CD4-positive, alpha-beta T cell treated with Interleukin-17A for 4 hours (primary cell): Measurements from ENCODE around the gene TLE5.

ENCODE experiments used
- DNase-seq: peaks from one replicate; pipeline ENCODE4 v3.0.0-alpha.2; 2020; ENCODE audit warnings: mixed read lengths

Gene TLE5, protein sequence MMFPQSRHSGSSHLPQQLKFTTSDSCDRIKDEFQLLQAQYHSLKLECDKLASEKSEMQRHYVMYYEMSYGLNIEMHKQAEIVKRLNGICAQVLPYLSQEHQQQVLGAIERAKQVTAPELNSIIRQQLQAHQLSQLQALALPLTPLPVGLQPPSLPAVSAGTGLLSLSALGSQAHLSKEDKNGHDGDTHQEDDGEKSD

DNA sequence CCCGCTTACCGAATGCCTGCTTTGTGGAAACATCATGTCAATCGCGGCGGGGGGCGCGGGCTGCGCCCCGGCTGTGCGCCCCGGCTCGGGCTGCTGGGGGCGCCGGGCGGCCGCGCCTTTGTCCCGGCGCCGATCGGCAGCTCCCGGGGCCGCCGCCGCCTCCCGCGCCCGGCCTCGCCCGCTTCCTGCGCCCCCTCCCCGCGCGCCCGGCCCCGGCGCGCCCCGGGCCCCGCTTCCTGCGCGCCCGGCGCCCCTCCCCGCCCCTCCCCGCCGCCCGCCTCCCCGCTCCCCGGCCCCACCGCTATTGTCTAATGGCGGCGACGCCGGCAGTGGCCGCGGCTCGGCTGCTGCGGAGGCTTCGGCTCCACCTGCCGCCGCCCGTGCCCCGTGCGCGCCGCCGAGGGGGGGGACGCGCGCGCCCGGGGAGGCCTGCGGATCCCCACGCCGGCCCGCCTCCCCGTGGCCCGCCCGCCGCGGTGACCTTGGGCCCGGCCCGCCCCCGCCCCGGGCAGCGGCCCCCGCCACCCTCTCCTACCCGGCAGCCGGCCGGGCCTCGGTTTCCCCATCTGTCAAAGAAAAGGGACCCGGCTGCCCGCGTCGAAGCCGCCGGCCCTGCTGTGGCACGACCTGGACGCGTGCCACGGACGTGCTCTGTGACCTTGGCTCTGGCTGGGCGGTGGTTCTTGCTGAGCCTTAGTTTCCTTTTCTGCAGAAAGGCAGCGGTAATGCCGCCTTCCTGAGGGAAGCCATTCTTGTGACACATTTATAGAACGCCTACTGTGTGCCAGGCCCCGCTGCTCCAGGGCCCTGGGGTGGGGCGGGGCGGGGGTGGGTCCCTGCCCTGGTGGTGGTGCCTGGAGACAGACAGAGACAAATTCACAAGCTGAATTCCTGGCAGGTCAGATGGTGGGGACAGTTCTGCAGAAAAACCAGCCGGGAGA, at the start of gene TLE5:
Gene TLE5 (minus strand): TSS at position 331 of the 941 bp plus-strand sequence. CDS start 295 bp downstream, at position 36.
- peak; percentile 87 for DNase-seq

GRCh38 chr19:3111586-3112247, 49.4 kb upstream of the TLE5 start:
- no peak for DNase-seq

- peak; percentile 14 for DNase-seq
Observed at GRCh38 chr19:3110126-3110825, 48.0 kb upstream of the TLE5 start.

GRCh38 chr19:3109491-3109890, 47.2 kb upstream of the TLE5 start:
- no peak for DNase-seq

DNA sequence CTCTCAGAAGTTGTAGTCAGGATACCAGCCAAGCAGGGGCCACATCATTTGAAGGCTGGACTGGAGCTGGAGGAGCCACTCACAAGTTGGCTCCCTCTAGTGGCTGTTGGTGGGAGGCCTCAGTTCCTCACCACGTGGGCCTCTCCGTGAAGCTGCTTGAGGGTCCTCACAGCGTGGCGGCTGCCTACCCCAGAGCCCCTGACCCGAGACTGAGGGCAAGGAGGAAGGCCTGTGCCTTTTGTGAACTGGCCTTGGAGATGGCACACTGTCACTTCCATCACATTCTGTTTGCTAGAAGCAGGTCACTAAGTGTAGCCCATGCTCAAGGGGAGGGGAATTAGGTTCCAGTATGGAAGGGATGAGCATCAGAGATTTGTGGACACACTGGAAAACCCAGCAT, 46.5 kb upstream of the TLE5 start:
- DNase-seq = peak; percentile 80

- DNase-seq = no peak
Observed at GRCh38 chr19:3107658-3108057, 45.4 kb upstream of the TLE5 start.

- no peak for DNase-seq
Observed at GRCh38 chr19:3106509-3107141, 44.3 kb upstream of the TLE5 start.

DNA sequence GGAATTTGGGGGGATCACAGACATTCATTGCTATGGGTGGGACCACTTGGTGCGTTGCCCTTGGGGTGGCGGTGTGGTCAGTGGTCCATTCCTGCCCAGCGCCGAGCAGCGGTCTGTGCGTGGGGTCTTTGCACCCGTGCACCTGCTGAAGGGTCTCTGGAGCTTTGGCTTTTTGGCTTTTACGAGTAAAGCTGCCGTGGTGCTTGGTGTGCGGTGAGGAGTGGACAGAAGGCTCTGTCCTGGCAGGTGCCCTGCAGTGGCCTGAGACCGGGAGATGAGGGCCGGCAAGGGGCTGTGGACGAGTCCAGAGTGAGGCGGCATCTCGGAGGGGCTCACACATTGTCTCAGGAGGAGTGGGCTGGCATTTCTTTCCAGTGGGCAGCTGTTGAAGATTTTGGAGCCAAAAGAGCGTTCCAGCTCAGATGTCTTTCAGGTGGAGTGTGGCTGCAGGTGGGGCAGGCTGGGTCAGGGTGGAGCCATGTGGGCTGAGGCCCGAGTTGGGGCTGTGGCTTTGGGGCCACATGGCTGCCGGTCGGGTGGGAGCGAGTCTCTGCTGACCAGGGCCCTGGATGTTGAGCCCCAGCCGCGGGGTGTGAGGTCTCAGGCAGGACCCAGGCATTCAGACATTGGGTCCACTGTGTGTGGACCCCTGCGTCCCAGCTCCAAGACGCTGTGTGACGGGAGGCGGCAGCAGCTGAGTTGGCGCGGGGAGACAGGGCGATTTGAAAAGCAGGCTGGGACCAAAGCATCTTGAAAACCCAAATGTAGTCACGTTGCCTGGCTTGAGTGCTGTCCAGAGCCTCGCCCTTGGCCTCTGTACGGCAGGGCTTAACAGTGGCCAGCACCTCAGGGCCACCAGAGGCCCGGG, 43.6 kb upstream of the TLE5 start:
- no peak for DNase-seq

GRCh38 chr19:3104708-3104983, 42.4 kb upstream of the TLE5 start:
- no peak for DNase-seq

DNA sequence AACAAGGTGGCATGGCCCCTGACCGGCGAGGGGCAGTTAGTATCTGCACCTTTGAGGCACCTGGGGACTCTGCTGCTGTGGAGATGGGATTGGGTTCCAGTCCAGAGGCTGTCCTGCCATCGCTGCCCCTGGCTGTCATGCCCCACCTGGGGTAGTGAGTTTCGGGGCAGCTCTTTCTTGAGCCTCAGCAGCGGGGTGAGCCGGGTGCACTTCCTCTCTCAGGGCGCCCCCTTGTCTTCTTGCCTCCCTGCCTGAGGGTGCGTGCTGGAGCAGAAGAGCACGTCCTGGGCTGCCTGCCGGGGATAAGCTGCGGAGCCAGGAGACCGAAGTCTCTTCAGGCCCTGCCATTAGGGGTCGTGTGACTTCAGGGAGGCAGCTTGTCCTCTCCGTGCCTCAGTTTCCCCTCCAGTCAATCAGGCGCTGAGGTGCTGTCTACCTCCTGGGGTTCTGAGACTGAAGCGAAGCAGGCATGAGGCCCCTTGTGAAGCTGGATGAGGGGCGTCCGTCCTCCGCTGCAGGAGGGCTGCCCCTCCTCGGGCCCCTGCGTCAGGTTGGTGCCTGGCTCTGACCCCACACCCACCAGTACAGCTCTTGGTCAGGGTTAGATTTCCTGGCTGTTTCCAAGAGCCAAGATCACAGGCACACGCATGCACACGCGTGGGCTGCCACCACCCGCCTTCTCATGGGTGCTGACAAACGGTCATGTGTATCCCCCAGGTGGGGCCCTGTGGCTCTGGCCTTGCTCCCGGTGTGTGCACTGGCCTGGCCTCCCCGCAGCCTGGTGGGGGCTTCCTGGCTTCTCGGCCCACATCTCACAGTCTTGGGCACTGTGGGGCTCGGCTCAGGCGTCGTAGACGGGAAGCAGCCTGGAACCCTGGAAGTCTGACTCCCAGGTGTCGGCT, 40.2 kb upstream of the TLE5 start:
- no peak for DNase-seq

GRCh38 chr19:3100747-3101730, 38.7 kb upstream of the TLE5 start:
- DNase-seq = no peak

- no peak for DNase-seq
Observed at GRCh38 chr19:3100331-3100730, 38.0 kb upstream of the TLE5 start.

GRCh38 chr19:3099347-3100145, 37.3 kb upstream of the TLE5 start:
- no peak for DNase-seq

GRCh38 chr19:3098515-3099346, 36.4 kb upstream of the TLE5 start:
- DNase-seq = peak; percentile 47

DNA sequence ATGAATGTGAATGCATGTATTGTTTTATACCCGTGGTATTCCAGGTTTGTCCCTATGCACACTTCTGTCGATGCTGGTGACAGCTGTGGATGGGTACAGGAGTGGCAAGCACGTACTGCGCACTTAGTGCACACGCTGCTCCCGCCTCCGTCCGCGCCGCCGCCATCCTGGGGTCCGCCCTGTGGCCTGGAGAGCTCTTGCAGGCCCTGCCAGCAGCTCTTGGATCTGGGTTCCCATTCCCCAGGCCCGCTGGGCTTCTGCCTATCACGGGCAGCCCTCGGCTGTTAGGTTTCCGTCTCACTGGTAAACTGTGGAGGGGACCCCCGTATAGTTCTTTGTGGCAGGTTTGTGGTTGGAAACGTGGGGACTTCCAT, 35.8 kb upstream of the TLE5 start:
- DNase-seq = no peak

DNA sequence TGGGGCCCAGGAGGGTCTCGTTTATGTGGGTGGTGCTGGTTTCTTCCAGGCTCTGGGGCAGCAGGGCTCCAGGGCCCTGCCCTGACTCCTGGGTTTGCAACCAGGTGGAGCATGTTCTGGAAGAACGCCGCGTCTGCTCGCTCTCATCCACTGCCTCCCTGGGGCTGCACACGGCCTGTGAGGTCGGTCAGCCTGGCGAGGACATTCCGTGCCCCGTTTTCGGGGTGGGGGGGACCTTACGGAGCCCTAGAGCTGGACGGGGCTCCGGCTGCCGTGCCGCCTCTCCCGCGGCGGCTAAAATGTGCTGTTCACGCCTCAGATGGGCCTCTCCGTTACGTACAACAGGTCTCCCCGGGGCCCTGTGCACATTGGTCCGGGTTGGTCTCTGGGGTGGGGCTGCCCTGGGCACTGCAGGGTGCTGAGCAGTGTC, 35.2 kb upstream of the TLE5 start:
- no peak for DNase-seq

GRCh38 chr19:3096902-3097326, 34.6 kb upstream of the TLE5 start:
- DNase-seq = no peak
